ENCODE data around the gene MYADML2.
"Not testable (repeated sequence)": the region's sequence is repeated elsewhere in the genome, so short reads cannot be mapped to it uniquely, and the experiment has no call there.

MYADML2 gene

DNA sequence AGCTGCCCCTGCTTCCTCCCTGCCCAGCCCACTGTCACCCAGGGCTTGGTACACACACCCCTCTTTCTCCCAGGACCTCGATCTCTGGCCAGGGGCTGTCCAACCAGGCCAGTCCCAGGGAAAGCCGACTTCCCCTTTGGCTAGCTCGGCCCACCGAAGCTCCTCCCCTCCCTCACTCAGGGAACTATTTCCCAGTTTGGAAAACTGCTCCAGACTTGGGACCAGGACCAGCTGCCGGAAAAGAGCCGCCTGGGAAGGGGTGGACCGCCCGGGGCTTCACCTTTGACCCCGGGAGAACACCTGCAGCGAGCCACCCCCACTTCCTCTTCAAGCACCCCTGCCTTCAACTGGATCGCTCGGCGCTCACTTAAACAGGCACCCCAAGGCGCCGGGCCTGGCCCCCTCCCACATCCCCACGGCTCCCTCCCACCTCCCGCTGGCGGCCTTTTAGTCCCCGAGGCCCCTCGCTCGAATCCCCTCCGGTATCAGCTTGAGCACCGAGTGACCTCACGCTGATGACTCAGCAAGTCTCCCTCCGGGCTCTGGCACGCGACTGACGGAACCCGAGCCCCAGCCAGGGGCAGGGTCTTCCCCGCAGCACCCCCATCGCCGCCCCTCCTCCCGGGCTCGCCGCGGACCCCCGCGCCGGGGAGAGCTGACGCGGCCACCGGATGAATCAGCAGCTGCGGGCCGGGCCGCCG, 20.4 kb downstream of the MYADML2 start:
- DNase-seq (ENCODE audit: low read depth in 3 of 3, low spot score in 1 of 3), result peak in 2 of 3 donors; percentile 26 to 63

DNA sequence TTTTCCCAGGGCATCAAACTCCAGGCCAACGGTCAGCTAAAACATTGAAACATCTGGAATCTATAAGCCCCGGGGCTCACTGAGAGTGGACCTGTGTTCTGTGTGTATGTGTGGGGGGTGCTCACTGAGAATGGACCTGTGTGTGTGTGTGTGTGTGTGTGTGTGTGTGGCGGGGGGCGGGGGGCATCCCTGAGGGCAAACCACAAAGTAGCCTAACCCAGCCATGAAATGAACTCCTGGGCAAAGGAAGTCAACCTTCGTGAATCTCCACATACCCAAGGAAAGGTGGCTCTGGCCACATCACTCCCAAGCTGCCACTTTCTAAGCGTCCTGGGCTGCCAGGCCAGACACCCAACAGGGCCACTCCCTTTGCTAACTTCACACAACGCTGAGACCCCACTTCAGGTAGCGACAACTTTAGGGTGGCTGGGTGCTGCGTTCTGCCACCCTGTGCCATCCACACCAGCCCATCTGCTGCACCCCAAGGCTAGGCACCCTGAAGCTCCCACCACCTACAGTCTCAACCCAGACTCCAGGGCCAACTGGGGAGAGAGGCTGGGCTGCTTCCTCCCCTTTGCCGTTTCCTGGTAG, 21.1 kb downstream of the MYADML2 start:
- DNase-seq (ENCODE audit: low read depth in 3 of 3, low spot score in 1 of 3), result no peak

DNA sequence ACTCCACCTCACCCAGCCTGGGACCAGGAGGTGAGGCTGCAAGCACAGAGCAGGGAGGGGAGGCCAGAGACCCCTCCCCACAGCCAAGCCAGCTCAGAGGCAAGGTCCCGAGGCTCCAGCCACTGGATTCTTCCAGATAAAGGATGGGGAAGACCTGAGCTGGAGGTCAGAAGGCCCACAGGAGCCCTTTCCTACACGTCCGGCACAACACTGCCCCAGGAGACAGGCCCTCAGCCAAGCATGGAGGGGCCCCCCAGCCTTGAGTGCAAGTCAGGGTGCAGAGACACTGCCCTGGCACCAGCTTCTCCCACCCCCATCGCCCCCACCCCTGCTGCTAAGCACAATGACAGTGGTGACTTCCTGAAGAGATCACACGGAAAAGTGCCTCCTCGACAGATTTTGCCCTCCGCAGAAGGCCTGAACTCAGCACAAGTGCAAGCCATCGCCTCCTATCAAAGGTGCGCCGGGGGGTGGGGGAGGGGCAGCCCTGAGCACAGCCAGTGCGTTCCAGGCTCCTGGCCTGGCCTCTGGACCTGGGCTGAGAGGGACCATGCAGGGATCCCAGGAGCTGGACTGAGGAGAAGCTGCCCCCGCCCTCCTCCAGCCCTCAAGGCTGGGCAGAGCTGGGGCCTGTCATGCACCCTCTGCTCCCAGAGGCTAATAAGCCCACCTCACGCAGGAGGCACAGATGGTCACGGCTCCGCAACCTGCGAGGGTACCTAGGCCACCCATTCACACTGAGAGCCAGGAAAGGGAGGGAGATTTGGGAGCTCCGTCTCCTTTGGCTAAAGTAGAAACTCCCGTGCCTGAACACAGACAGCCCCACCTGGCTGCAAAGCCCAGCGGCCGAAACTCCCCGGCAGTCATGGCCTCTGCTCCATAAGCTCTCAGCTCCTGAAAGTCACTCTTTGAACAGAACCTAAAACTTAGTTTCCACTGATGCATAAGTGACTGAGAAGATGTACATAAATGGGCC, 22.2 kb downstream of the MYADML2 start:
- DNase-seq (ENCODE audit: low read depth in 3 of 3, low spot score in 1 of 3), result no peak

DNA sequence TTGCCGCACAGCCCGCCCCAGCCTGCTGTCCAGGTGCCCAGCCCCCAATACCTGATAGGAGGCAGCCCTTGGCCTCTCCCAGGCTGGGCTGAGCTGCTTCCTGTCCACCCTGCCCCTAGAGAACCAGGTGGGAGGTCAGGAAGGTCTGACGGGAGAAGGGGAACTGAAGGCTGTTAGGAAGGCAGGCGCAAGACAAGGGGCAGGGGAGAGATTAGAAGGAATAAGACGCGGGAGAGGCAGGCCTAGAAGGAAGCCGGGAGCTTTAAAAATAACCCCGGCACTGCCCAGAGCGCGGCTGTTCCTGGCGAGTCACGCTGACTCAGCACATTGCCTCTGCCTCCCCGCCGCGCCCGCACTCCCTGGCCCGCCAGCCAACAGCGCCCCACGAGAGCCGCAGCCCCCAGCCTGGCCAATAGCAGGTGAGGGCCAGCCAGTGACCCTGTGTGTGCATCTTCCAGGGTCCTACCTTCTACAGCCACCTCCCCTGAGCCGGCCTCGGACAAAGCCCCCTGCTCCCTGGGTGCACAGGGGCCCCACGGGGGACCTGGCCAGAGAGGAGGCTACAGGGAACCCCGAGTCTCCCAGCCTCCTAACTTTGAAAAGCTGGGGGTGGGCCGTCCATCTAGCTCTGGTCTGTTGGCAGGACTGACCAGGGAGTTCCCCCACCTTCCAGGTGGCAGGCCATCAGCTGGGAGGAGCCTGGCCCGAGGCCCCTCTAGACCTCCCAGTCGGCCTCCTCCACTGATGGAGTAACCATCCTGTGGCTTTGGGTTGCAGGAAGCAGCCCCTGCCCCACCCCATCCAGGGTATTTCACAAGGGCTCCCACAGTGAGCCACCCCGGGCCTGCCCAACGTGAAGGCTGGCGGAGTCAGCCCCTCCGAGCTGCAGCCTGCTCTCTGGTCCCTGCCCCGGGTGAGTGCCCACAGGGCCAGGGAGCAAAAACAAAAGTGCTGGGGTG, 23.5 kb downstream of the MYADML2 start:
- DNase-seq (ENCODE audit: low read depth in 3 of 3, low spot score in 1 of 3), result no peak

DNA sequence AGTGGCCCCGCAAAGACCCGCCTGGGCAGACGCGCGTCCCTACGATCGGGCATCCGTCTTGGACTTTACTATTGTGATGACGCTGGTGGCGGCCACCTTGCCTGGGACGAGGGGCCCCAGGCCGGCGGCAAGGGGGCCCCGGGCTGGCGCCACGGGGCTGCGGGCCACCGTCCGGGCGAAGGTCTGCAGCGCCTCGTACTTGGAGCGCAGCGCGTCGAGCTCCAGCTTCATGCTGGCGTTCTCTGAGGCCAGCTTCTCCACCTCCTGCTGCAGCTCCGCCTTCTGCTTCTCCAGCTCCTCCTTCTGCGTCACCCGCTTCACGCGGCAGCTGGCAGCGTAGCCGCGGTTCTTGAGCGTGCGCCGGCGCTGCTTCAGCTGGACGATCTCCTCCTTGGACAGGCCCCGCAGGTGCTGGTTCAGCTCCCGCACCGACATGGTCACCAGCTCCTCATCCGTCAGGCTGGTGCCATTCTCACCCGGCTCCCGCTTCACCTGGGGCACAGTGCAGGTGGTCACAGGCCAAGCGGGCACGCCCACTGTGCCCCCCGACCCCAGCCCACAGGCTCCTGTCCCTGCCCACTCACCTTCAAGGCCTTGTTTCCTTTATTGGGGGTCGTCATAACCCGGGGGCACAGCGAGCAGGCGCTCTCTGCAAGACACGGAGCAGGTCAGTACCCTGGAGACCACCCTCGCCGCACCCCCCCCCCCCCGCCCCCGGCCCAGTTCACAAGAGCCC, 24.3 kb downstream of the MYADML2 start:
- DNase-seq (ENCODE audit: low read depth in 3 of 3, low spot score in 1 of 3), result no peak

DNA sequence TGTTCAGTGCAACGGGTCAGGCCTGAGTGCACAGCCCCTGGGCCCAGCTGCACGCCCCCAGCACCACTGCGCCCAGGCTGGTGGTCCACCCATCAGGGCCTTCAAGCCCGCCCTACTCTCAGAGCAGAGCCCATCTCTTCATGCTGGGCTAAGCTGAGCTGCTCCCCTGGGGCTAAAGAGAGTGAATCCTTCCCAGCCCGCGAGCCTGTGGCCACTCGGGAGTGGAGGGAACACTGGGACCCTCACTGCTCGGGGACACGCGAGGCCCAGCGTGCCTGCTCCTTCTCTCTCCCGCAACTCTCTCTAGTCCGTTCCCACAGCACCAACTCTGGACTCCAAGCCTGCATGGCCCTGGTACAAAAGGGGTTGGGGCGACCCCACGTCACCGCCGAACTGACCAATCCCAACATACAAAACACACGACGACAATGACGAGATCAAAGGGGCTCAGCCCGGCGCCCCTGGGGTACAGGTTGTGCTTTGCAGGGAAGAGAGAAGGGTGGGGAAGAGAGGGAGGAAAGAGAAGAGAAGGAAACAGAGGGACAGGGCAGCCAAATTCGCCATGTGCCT, 25.0 kb downstream of the MYADML2 start:
- no peak for DNase-seq (ENCODE audit: low read depth in 3 of 3, low spot score in 1 of 3)

DNA sequence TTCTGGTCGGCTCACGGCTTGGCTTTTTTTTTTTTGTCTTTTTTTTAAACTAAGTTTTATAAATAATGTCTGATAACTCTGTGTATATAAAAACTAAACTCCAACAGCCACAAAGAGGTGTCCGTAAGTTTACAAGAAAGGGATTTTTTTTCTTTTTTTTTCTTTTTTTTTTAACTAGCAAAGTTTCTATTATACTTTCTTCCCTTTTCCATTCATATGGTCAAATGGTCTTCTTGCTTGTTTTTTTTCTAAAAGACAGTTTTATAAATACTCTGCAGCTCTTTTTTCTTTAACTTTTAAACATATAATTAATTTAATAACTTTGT, 25.5 kb downstream of the MYADML2 start:
- DNase-seq (ENCODE audit: low read depth in 3 of 3, low spot score in 1 of 3), result no peak

DNA sequence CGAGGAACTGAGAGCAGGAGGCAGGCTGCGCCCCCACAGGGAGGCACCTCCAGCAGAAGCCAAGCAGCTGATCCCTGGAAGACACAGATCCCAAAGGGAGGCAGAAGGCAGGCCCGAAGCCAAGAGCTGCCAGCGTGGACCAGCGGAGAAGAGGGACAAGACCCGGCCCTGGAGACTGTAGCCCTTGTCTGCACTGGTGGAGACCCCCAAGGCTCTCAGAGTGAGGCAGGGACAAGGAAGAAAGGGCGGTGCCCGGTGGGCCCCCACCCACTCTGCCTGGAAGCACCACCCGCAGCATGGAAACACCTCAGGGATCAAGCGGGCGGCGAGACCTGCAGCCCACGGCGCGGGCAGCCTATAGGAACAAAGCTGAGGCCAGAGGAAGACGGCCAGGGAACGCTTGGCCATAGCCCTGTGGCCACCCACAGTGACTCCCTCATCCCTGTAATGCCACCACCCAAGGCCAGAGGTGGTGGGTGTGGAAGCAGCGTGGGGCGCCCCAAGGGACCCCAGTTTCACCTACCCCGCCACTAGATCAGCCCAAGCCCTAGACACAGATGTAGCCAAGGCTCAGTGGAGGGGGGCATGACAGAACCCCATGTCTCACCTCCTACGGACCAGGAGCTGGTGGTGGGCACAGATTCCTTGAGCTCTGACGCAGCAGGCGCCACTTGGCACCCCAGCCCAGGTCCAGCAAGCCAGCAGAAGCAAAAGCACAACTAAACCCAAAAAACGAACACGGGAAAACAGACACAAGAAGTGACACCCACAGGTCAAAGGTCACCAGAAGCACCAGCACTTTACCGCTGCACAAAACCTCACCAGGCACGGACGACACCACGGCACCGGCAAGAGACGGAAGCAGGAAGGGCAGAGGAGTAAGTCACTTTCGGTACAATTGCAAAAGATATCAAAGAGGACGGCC, 26.2 kb downstream of the MYADML2 start:
- no peak for DNase-seq (ENCODE audit: low read depth in 3 of 3, low spot score in 1 of 3)

DNA sequence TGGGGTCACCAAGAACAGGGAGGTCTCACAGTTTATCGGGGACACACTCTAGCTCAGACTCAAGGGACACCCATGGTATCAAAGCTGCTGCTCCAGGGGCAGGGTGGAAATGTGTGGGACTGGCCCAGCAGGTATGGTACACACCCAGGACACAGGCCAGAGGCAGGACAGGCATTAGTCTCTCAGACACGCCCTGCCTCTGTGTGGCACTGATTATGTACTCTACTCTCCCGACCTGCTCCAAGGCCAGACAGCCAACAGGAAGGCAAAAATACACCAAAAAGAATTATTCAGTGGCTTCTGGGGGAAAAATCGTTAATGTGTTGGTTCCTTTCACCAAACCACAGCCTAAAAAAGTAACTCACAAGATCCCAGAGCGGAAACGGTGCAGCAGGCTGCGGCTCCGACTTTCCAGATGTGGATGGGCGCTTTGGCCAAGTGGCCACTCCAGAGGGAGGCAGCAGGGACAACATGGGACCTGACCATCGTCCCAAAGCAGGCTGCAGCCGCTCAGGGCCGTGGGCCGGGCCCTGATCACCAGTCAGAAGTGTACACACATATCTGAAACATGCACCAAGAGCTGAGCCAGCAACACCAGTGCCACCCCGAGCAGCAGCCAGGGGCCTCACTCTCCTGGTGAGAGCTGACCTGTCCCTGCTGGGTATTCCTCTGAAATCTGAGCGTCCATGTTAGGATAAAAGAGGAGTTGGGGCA, 28.0 kb downstream of the MYADML2 start:
- DNase-seq (ENCODE audit: low read depth in 3 of 3, low spot score in 1 of 3), result no peak

DNA sequence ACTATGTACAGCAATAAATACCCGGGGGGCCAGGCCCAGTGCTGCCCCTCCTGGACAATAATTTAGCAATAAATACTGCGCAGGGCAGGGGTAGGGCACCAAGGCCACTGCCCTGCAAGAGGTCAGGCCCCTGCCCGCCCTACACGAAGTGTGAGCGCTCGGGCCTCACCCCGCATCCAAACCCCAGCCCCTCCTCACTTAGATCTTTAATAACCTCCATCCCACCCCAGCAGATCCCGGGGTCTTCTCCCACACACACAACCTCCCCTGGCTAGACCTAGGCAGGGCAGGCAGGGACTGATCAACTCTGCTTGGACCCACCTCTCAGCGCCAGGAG, 28.7 kb downstream of the MYADML2 start:
- DNase-seq (ENCODE audit: low read depth in 3 of 3, low spot score in 1 of 3), result not testable (repeated sequence)

DNA sequence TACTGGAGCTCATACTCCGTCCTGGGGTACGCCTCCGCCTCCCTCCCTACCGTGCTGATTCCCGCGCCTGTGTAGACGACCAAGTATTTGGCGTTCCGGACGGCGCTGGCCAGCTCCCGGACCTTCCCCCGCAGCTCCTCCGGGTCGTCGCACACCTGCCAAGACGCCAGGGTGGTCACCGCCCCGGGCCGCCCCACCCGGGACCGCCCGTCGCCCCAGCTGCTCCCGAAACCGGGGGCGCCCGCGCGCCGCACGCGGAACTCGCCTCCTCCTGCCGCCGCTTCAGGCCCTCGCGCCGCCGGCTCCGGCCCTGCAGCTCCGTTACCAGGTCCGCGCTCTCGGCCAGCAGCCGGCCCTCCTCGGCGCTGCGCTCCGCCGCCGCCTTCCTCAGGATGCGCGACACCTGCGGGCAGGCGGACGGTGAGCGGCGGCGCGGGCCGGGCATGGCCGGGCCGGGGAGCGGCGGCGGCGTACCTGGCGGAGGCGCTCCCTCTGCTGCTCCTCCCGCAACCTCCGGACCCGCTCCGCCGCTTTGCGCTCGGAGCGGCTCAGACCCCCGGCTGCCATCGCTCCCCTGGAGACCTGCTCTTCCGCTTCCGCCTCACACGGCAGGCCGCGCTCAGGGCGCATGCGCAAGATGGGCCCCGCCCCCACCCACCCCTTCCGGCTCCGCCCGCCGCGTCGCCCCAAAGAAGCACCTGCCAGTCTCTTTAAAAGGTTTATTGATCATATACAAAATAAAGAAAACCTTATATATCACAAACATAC, 29.3 kb downstream of the MYADML2 start, which contains the start of gene SIRT7:
Gene SIRT7 (minus strand): TSS at position 612 of the 768 bp plus-strand sequence. CDS start 45 bp downstream, at position 567.
- DNase-seq (ENCODE audit: low read depth in 3 of 3, low spot score in 1 of 3), result peak; percentile 66 to 77 (median 70)

DNA sequence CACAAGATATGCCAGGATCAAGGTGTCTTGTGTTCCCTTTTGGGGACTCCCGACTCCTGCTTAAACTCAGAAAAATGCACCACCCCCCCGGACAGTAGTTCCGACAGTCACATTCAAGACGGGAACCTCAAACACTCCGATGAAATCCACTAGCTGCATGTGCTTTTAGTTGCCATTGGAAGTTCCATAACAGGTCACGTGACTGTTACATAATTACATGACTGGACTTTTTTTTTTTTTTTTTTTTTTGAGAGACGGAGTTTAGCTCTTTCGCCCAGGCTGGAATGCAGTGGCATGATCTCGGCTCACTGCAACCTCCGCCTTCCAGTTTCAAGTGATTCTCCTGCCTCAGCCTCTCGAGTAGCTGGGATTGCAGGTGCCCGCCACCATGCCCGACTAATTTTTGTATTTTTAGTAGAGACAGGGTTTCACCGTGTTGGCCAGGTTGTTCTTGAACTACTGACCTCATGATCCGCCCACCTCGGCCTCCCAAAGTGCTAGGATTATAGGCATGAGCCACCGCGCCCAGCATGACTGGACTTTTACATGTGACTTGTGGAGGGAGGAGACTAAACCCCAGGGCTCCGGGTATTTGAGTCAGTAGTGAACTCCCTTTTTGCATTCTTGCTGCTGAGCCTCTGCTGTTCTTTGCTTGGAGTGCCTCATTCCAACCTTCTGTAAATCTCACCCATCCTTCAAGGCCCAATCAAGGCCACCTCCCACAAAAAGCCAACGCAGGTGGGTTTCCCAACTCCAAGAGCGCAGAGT, 30.6 kb downstream of the MYADML2 start:
- no peak for DNase-seq (ENCODE audit: low read depth in 3 of 3, low spot score in 1 of 3)

DNA sequence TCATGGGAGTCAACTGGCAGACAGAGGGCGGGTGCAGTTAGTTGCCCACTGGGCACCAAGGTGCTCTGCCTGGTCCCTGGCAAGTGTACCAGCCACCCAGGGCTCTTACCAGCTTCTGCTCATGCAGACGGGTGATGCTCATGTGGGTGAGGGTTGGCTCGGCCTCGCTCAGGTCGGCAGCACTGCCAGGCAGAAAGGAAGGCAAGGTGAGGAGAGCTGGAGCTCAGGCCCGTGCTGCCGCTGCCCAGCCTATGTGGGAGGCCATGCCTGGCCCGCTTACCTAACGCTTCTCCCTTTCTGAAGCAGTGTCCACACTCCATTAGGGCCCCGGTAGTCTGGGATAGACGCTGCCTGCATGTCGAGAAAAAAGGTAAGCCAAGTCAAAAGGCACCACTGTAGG, 31.7 kb downstream of the MYADML2 start:
- no peak for DNase-seq (ENCODE audit: low read depth in 3 of 3, low spot score in 1 of 3)

DNA sequence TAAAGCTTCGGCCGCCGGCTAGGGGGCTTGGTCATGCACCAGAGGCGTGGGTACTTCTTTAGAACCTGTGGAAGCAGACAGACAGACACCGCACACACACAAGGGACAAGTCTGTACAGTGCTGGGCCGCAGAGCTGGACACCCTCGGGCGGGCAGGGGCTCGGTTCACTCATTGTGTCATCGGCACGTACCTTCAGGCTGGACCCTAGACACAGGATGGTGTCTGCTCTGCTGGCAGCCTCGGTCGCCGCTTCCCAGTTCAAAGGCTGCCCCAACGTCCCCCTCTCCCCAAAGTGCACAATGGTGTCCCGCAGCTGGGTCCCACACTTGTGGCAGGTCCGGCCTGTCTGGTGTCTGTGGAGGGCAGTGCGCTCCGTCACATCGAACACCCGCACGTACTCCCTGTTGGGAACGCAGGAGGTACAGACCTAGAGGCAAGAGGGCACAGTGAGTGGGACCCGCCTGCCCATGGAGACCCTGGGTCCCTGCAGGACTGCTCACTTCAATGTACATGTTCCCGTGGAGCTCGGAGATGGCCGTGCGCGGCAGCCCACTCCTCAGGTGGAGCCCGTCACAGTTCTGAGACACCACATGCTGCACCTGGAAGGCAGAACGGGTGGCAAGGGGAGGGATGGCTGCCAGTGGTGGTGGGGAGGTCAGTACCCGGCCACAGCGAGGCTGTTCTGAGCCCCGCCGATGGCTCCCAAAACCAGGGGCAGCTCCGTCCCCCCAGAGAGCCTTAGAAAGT, 32.8 kb downstream of the MYADML2 start:
- DNase-seq (ENCODE audit: low read depth in 3 of 3, low spot score in 1 of 3), result no peak

DNA sequence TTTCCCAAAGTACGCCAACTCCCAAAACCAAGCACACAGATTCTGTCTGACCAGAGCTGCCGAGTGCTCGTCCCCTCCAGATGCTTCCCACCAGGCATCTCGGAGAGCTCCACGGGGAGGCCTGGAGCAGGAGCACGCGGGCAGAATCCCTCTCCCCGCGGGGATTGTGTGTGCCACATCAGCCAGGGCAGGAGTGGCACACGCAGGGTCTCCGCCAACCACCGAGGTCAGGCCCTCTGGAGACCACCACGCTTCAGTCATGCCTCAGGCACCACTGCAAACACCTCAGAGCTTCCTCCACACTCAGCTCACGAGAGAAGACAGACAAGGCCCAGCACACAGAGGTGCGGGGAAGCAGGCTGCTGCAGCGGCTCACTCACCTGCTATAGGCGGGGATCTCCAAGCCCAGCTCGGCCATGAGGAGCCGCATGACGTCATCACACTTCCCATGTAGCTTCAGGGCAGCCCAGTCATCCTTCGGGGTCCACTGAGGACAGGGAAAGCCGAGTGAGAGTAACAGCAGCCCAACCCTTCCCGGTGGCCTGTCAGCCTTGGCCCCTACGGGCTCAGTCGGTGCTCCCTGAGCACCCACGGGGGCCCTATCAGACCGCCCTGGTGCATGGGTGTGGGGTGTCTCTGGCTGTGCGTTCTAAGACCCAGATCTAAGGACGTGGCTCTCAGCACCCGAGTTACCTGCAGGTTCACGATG, 33.5 kb downstream of the MYADML2 start:
- DNase-seq (ENCODE audit: low read depth in 3 of 3, low spot score in 1 of 3), result no peak
